Measurements from ENCODE around the gene DLX1.

The DLX1 gene

DNA sequence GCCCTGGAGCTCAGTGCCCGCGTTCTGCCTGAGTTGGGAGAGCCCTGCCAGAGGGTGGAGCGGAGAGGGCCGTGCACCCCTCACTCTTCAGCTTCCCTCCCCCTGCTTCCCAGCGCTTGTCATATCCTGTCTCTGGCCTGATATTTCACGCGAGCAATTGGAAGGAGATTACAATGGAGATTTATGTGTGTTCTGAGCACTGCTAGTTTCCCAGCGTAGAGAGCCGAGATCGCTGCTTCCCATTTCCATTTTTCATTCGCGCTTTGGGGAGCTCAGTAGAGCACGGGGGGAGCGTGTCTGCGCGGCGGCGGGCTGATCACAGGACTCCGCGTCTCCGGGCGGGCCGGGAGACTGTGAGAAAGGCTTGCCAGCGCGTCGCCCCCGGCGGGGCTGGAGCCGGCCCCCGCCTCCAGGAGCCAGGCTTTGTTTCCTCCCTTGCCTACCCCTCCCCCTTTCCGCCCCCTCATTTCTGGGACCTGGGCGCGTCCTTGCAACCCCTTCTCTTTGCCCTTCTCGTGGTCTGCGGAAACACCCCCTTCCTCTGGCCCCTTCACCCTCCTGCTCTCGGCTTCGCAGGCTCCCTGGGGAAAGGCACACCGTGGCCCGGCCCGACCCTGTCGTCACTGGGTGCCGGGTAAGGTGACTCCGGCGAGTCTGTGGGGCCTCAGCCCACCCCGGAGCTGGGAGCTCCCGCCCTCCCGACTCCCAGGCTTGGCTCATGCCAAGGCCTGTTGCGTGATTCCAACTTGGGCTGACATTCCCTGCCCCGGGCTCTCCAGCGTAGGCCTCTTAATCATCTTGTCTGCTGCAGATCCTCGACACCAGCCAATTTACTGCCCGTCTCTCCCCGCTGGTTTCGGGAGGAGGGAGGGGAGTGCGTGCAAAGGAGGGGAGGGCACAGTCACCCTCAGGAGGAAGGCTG is 11.6 kb downstream of the DLX1 start:
- no peak for DNase-seq (ENCODE audit: low read depth in 1 of 2, low spot score in 1 of 2)

DNA sequence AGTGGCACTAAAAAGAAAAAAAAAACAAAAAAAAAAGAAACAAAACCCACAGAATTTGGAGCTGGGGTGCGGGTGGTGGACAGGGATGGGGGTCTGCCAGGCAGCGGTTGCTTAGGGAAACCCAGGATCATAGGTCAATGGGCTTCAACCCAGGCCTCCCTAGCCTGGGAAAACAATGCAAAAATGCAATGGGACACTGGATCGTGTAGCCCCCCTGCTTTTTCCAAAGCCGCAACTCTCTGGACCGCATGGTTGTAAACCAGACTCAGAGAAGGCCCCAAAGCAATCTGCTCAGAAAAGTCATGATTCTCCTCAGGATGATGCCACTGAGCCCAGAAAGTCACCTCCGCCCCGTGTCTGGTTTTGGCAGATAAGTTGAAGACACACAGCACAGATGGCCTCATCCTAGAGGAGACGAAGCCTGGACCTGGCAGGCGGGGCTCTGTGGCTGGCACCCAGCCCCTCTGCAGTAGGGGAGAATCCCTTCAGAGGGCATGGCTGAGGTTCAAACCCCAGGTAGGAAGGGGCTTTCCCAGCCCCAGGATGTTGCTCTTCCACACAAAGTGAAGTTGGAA is 12.3 kb downstream of the DLX1 start:
- DNase-seq (ENCODE audit: low read depth in 1 of 2, low spot score in 1 of 2), result no peak

DNA sequence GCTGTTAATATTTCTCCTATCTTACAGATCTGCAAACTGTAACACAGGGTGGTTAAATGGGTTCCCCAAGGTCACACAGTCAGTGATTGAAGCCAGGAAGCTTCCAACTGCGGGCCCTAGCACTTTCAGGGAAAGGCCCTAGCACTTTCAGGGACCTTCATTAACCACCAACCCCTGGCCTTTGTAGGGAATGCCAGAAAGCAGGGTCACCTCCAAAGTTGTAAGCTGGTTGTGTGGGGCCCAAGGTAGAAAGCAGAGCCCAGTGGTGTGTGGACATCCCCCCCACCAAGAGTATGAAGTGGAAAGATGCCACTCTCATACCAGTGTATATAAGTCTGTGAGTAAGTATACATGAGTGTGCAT is 13.0 kb downstream of the DLX1 start:
- no peak for DNase-seq (ENCODE audit: low read depth in 1 of 2, low spot score in 1 of 2)

DNA sequence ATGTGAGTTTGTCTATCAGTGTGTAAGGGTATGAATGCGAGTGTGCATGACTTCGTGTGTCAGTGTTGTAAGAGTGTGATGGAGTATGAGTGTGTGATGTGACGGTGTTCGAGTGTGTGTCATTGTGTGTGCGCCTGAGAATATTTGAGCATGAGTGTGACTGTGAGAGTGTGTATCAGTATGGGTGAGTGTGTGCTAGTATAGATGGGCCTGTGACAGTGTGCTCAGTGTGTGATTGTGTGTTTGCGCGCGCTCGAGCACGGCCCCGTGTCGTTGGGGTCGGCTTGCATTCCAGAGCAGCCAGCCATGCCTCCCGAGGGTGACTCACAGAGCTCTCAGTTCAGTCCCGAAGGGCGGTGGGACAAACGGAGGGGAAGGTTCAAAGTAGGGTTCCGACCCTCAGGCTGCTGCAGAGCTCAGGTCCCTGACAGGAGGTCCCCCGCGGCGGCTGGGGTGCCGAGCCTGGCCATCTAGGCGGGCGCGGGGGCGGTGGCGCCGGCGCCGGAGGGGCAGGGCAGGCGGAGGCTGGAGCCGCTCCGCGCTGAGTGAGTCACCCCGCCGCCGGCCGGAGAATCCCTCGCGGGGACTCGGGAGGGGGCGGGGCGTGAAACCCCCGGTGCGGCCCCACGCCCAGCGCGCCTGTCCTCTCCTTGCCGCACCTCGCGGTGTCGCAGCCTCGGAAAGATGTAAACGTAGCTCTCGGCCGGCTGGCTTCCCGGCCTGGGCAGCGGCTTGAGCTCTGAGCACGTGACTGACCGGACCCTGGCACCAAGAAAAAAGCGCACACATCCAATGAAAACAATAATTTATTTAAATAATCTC is 13.6 kb downstream of the DLX1 start:
- DNase-seq (ENCODE audit: low read depth in 1 of 2, low spot score in 1 of 2), result no peak

DNA sequence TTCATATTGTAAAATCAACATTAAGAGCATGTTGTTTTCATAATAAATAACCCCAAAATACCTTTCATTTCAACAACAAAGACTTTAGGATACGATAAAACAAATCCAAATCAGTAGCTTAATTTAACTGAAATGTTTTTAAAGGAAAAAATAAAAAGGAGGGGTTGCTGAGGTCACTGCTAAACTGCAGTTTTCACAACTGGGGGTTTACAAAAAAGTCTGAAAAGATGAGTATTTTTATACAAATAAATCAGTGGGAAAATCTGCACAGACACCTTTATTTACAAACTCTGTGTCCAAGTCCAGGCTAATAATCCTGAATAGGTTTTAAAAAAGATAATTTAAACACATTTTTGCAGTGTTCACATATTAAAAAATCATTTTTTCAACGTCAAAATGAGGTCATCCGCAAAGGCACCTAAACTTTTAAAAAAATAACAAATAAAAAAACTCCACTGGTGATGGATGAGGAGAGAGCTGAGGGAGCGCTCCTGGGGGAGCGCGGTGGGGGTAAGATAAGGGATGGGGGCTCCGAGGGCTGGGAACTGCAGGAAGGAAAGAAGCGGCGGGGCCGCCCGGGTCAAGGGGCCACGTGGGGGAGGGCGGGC is 14.3 kb downstream of the DLX1 start:
- no peak for DNase-seq (ENCODE audit: low read depth in 1 of 2, low spot score in 1 of 2)

DNA sequence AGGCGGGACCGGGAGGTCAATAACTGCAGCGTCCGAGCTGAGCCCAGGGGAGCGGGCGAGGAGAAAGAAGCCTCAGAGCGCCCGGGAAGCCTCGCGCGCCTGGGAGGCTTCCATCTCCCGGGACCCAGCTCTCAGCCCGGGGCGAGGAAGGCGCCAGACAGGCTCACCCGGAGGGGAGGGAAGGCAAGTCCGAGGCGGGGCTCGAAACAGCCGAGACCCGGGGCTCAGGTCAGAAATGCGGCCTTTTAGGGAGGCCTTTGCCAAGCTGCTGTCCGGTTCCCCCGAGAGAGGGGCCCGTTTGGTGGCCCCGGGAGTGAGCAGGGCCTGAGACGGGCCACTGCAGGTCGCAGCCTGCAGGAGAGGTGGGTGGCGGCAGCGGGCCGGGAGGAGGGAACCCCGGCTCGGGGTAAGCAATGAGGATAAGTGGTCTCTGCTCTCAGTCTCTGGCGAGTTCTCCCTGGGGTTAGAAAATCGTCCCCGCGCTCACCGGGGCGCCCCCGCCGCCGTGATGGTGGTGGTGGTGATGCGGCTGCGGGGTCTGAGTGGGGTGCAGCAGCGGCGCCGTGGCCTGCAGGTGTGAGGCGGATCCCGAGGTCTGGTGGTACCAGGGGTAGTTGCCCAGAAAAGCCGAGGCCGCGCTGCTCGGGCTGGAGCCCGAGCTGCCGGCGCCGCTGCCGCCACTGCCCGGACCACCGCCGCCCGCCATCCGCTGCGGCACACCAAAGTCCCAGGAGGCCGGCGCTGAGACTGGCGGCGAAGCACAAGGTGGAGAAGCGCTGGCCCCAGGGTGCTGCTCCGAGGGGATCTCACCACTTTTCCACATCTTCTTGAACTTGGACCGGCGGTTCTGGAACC is 15.0 kb downstream of the DLX1 start:
- DNase-seq (ENCODE audit: low read depth in 1 of 2, low spot score in 1 of 2), result no peak

DNA sequence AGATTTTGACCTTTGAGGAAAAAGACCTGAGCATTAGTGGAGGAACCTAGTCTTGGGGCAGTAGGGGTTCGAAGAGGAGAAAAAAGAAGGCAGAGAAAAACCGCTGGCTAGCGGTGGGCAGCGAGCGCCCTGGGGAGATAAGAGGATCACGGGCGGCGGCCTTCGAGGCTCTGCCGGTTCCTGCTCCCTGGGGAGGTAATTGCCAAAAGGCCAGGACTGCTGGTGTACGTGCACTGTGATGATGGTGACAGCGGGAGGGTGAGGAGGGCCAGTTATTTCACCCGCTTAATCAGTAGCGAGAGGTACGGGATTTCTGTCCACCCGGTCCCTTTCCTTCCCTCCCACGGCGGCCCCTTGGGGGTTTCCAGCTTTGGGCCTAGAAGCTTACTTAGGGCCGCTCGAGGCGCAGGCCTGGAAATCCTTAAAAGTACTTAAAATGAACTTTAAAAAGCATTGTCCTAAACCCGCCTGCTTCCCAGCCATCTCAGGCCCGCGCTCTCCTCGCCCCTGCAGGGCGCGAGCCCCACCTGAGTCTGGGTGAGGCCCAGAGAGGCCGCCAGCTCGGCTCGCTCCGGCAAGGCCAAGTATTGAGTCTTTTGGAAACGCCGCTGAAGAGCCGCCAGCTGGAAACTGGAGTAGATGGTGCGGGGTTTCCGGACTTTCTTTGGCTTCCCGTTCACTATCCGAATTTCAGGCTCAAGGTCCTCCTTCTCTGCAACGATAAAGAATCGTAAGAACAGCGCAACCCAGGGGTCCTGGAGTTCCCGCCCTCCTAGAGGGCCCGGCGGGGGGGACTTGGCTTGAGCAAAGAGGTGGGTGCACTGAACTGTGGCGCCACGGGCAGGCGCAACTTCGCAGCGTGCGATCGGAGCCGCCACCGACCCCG is 15.9 kb downstream of the DLX1 start:
- DNase-seq (ENCODE audit: low read depth in 1 of 2, low spot score in 1 of 2), result no peak

DNA sequence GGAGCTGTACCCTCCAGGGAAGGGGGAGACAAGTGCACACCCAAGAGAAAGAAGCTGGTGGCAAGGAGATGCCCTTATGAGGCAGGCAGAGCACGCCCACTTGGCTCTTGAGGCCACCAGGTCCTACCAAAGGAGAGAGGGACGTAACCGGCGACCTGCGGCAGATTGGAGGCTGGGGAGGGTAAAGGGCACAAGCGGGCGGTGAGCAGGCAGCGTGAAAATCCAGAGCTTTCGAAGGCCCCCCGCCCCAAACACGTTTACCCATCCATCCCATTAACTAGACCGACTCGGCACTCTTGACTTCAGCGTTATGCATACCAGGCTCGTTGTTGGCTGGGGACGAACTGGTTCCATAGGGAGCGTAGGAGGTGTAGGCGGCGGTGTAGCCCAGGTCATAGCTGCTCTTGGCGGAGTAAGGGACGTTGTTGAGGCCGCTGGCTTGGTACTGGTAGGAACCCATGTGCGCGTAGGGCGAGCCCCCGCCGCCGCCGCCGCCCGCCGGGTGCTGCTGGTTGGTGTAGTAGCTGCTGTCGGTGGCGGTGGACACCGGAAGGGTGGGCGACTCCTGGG is 16.6 kb downstream of the DLX1 start:
- DNase-seq (ENCODE audit: low read depth in 1 of 2, low spot score in 1 of 2), result no peak

DNA sequence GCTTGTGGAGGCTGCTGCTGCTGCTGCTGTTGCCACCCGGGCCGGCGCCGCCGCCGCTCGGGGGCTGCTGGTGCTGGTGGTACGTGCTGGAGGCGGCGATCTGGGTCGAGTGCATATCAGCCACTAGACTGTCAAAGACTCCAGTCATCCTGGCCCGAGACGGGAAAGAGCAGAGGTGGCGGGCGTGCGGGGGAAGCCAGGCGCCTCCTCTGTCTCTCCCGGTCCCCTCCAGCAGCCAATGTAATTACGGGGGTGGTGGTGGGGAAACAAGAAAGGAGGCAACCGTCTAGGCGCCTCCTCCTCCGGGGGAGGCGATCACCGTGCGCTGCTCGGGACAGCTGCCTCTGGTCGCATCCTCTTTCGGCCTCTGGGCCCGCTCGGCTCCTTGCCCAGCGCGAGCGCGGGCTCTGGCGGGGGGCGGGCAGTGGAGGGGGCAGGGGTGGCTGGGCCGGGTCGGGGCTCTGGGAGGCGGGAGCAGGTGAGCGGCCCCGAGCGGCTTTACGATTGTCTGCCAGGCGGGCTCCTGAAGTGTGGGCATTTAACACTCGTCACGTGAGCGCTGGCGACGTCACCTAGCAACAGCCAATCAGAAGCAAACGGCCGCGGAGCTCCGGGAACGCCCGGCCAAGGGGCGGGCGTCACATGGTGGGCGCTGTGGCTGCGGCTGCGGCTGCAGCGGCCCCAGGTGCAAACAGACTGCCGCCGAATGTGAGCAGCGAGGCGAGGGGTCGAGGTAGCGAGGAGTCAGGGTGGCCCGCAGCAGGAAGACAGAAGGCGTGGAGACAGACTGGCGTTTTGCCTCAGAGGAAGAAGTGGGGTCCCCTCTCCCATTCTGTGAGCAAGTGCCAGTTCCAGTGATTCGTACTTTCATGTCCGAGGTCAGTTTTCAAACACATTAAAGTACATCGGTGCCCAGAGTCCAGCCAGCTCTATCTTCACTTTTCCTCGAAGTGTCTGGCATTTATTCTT is 17.4 kb downstream of the DLX1 start, which contains the start of gene DLX2:
TSS of gene DLX2 (minus strand) at position 510 of the 969 bp plus-strand sequence. CDS start at position 148, 362 bp downstream.
- peak in 1 of 2 donors; percentile 49 for DNase-seq (ENCODE audit: low read depth in 1 of 2, low spot score in 1 of 2)

DNA sequence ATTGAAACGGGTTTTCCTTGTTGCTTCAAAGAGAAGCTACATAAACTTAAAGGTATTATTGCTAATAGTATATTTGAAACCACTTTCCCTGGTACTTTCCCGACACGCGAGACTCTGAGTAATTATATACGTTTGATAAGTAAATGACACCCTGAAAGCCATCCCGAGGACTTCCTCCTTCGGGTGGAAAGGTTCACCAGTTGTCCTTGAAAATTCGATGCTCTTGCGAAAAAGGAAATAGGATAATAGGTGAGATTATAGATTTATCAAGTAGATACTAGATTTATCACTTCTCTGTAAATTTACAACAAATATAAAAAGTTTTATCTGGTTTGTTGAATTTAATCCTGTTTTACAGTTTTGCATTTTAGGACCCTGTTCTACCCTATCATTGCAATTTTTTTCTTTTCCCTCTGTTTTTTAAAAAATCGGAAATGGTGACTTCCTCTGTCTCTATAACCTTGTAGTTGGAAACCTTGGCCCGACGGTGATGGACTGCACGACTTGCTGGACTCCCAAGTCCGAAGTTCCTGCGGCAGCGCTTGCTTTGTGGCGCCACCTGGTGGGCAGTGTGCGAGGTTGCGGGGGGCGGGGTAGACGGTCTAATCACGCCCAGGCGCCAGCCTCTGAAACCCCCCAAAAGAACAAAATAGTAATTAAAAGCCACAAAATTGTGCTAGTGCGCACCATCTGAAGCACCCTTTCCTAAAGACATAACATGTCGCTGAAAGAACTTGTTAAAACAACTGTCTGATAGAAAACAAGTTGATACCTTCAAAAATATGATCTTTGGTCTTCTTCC is 18.4 kb downstream of the DLX1 start:
- DNase-seq (ENCODE audit: low read depth in 1 of 2, low spot score in 1 of 2), result peak in 1 of 2 donors; percentile 59

DNA sequence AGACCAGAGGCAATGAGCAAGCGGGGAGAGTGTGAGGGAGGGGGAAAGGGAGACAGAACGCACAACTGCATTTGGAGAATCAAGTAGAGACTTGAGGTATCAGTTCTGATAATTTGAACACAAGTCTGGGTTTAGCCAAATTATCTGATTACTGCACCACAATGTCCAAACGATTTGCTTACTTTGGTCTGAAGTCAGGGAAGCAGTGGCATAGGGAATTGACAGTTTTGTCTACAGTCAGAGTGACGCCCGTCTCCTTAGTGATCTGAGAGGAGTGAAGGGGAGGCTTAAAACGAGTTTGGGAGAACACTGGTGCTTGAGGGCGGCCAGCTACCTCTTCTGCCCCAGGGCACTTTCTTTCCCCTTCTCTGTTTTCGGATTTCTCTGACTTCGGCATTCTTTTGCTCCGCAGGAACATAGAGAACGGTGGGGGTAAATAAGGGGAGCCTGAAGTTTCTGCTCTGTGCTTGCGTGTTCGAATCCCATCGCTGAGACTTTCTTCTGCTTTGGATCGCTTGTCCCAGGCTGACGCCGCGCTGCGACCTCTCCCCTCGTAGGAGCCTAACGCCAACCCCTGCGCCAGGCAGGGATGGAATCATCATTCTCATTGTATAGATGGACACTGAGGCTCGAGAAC is 20.3 kb downstream of the DLX1 start:
- DNase-seq (ENCODE audit: low read depth in 1 of 2, low spot score in 1 of 2), result no peak

DNA sequence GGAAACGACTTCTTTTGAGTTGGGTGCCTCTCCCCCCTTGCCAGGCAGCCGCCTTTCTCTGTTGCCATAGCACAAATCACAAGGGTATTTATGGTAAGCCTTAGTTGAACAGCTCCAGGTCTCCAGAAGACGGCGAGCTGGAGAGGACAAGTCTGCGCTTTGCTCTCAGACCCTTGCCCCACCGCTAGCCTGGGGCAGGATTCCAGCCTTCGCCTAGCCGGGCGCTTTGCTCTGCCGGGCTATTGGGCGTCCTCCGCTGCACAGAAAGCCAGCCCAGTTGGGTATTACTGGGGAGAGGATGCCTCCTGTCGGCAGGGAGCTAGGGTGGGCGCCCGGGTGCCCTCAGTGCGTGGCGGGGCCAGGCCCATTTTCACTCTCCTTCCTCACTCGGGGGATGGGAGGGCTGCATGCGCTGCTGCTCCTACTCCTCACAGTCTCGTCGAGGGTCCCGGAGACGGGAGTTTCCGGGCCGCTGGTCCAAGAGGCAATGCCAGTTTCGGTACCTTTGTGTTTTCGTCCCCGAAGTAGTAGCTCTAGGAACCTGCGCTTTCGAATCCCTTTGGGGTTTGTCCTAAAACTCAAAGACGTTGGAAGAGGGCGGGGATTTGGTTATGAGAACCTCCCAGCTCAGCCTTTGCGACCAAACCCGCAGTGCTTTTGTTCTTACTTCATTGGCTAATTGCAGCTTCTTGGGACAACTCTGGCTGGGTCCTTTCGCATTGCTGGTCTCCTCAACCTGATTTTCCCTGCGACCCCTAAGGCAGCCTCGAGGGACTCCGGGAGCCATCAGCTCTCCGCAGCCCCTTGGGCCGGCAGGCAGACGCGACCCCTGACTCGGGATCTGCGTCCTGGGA is 21.0 kb downstream of the DLX1 start:
- DNase-seq (ENCODE audit: low read depth in 1 of 2, low spot score in 1 of 2), result no peak

DNA sequence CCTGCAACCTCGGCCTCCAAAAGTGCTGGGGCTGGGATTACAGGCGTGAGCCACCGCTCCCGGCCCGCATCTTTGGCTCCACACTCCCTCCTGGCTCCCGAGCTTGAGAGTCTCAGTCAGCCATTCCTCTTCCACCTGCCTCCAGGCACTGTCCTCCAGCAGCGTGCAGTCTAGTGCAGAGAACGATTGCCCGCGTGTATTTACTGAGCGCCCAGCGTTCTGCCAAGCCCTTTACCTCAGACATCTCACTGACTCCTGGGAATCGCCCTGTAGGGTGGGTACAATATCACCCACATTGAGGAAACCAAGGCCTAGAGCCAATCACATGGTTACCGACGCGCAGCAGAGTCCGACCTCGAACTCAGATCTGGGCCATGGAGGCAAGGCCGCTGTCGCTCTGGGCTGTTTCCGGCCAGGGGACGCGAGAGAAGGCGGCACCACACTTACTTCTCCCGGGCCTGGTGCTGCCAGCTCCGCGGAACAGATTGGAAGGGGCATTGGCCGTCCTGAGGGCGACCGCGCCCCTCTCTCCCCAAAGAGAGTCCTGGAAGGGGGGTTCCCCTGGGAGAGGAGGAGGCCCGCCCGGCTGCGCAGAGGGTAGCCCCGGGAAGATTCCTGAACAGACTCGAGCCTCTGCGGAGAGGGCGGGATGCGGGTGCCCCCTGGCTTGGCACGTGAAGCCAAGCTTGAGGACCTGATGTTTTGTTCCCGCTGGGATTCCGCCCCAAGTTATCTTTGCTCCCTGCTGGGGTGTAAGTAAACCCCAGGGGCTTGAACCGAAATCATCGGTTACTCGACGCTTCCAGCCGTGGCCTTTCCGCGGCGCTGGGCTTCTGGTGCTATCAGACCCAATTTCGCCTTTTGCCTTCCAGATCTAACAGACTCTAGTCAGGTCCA is 22.6 kb downstream of the DLX1 start:
- no peak for DNase-seq (ENCODE audit: low read depth in 1 of 2, low spot score in 1 of 2)

DNA sequence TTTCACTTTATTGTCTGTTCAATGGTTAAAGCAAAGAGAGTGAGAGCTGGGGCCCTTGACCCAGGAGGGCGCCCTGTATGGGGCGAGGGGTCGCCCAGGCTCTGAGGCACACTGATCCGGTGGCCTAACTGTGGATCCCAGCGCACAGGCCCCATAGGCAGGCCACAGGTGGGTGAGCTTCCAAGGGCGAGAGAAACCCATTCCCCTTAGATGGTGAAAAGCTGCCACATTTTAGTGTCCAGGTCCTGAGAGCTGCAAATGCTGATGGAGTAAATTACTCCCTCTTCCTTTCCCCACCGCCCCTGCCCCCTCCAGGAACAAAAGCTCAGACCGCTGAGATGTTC is 23.3 kb downstream of the DLX1 start:
- no peak for DNase-seq (ENCODE audit: low read depth in 1 of 2, low spot score in 1 of 2)

All from stimulated activated CD4-positive, alpha-beta T cell treated with anti-CD3 and anti-CD28 coated beads, Interleukin-15, amount 100 ng/mL, for 1 hour (primary cell).